Neural progenitor cell (in vitro differentiated cells): ENCODE data around the gene STARD3. TPM values are rescaled to one million over a fixed set of nuclear protein-coding genes. Genes with fewer than 3 reads are reported as not detected.

Experiments
- DNase-seq: peaks from one replicate; pipeline ENCODE4 v3.0.0-alpha.2; 2016; ENCODE audit warnings: low spot score
- H2AFZ ChIP-seq: fragments of 200-600 bp; sonication (generic); replicated peaks from 2 replicates; pipeline ENCODE4 v1.6.1; 2016; ENCODE audit warnings: antibody characterized with exemption
- H3F3A ChIP-seq: fragments of 200-600 bp; sonication (generic); 2 replicates; pipeline ENCODE4 v1.6.1; 2016; ENCODE audit warnings: antibody characterized with exemption, low read depth
- H3K27ac ChIP-seq: fragments of 200-600 bp; sonication (generic); 2 replicates; pipeline ENCODE4 v1.5.1; 2016; ENCODE audit warnings: mild to moderate bottlenecking
- H3K27me3 ChIP-seq: fragments of 200-600 bp; sonication (generic); 2 replicates; pipeline ENCODE4 v1.6.1; 2016; ENCODE audit warnings: mild to moderate bottlenecking, moderate library complexity
- H3K36me3 ChIP-seq: fragments of 200-600 bp; sonication (generic); 2 replicates; pipeline ENCODE4 v1.5.1; 2016
- H3K4me1 ChIP-seq: fragments of 200-600 bp; sonication (generic); 2 replicates; pipeline ENCODE4 v1.6.1; 2016; ENCODE audit warnings: mixed run types
- H3K4me2 ChIP-seq: fragments of 200-600 bp; sonication (generic); 2 replicates; pipeline ENCODE4 v1.6.1; 2016
- H3K4me3 ChIP-seq: fragments of 200-600 bp; sonication (generic); 2 replicates; pipeline ENCODE4 v1.5.1; 2016
- H3K79me2 ChIP-seq: fragments of 200-600 bp; sonication (generic); 2 replicates; pipeline ENCODE4 v1.6.1; 2016; ENCODE audit warnings: low read depth
- H3K9ac ChIP-seq: fragments of 200-600 bp; sonication (generic); 2 replicates; pipeline ENCODE4 v1.6.1; 2016
- H3K9me3 ChIP-seq: fragments of 200-600 bp; sonication (generic); 2 replicates; pipeline ENCODE4 v1.5.1; 2016; ENCODE audit warnings: low read depth
- H4K20me1 ChIP-seq: fragments of 200-600 bp; sonication (generic); 2 replicates; pipeline ENCODE4 v1.6.1; 2016; ENCODE audit warnings: low read depth
- H3K27ac Mint-ChIP-seq: 3 replicates; pipeline ENCODE4 v1.8.0; 2021; ENCODE audit warnings: mixed read lengths
- H3K27me3 Mint-ChIP-seq: 2 replicates; pipeline ENCODE4 v1.8.0; 2022; ENCODE audit warnings: low read depth, mild to moderate bottlenecking, inconsistent platforms, moderate library complexity, mixed read lengths; ENCODE audit not compliant: insufficient read depth
- H3K36me3 Mint-ChIP-seq: 3 replicates; pipeline ENCODE4 v1.8.0; 2021; ENCODE audit warnings: mixed read lengths
- H3K4me1 Mint-ChIP-seq: 3 replicates; pipeline ENCODE4 v1.8.0; 2021; ENCODE audit warnings: mixed read lengths
- H3K4me3 Mint-ChIP-seq: 3 replicates; pipeline ENCODE4 v1.8.0; 2021; ENCODE audit warnings: mild to moderate bottlenecking, moderate library complexity, mixed read lengths
- H3K9me3 Mint-ChIP-seq: 3 replicates; pipeline ENCODE4 v1.8.0; 2020; ENCODE audit warnings: mixed read lengths
- CTCF ChIP-seq: fragments of 200-600 bp; sonication (generic); IDR thresholded peaks from 2 replicates; pipeline ENCODE4 v1.5.1; 2017; ENCODE audit warnings: antibody characterized with exemption, mild to moderate bottlenecking
- EZH2 ChIP-seq: fragments of 200-600 bp; sonication (generic); IDR thresholded peaks from 2 replicates; pipeline ENCODE4 v1.6.1; 2017; ENCODE audit warnings: antibody characterized with exemption, mild to moderate bottlenecking, moderate library complexity
- EZH2phosphoT487 ChIP-seq: fragments of 200-600 bp; sonication (generic); IDR thresholded peaks from 2 replicates; pipeline ENCODE4 v1.6.1; 2017; ENCODE audit warnings: antibody characterized with exemption
- total RNA-seq: library from RNA; depleted of rRNA; stranded (reverse); fragments of >200 nt; gene quantifications from 2 replicates; pipeline ENCODE4 v1.2.3, GENCODE V29; 2015; ENCODE audit warnings: low replicate concordance

The STARD3 gene
- total RNA-seq, 1 donor from 2014 or later: 21.5 TPM

DNA sequence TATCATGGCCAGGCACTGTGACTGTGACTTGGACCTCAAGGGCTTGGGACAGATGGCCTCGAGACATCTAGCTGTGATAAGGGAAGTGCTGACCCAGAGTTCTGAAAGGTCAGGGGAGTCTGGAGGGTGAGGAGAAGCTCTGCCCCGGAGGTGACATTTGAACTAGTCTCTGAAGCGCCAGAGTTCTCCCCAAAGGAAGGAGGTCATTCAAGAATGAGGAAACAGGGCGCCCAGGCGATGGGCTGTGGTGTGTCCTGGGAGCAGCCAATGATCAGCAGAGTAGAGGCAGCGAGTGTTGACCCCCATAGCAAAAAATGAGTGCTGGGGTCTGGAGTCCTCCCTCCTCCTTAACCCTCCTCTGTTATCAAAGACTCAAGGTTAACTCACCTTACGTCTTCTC lies 4.9 kb downstream of the STARD3 start:
- Histone ChIP-seq H2AFZ (no peak overlapping the region), H3K27me3 (no peaks in the 10 kb centered on the region), H3K9me3 (no peaks in the 10 kb centered on the region), H3K4me1 (peaks cover 40% of the 10 kb centered on the region), H3K27ac (no peak overlapping the region), H4K20me1 (peaks cover 77% of the 10 kb centered on the region), H3F3A (peaks cover 17% of the 10 kb centered on the region), H3K4me3 (no peak overlapping the region), H3K4me2 (no peak overlapping the region), H3K9ac (no peak overlapping the region), H3K79me2 (peaks cover 73% of the 10 kb centered on the region), H3K36me3 (no peaks in the 10 kb centered on the region)
- H3K4me1 Mint-ChIP-seq: peaks cover 53% of the 10 kb centered on the region
- peaks cover 2% of the 10 kb centered on the region for H3K36me3 Mint-ChIP-seq
- no peak overlapping the region for H3K27ac Mint-ChIP-seq
- peaks cover 7% of the 10 kb centered on the region for H3K27me3 Mint-ChIP-seq
- no peak overlapping the region for H3K4me3 Mint-ChIP-seq
- no peak for DNase-seq
- no peaks in the 10 kb centered on the region for H3K9me3 Mint-ChIP-seq
- TF ChIP-seq CTCF (no peak), EZH2 (no peak), EZH2phosphoT487 (no peak)

GRCh38 chr17:39642291-39643074 lies 5.5 kb downstream of the STARD3 start:
- Histone ChIP-seq H3K4me1 (peaks cover 40% of the 10 kb centered on the region), H3K79me2 (peaks cover 77% of the 10 kb centered on the region), H4K20me1 (peaks cover 80% of the 10 kb centered on the region), H3K36me3 (no peaks in the 10 kb centered on the region), H3K4me2 (no peak overlapping the region), H3K27me3 (no peaks in the 10 kb centered on the region), H3K9ac (no peak overlapping the region), H3F3A (peaks cover 17% of the 10 kb centered on the region), H3K9me3 (no peaks in the 10 kb centered on the region), H3K27ac (no peak overlapping the region), H3K4me3 (no peak overlapping the region), H2AFZ (no peak overlapping the region)
- Mint-ChIP-seq H3K4me3 (no peak overlapping the region), H3K27ac (no peak overlapping the region), H3K27me3 (peaks cover 7% of the 10 kb centered on the region), H3K4me1 (peaks cover 50% of the 10 kb centered on the region), H3K36me3 (peaks cover 2% of the 10 kb centered on the region), H3K9me3 (no peaks in the 10 kb centered on the region)
- DNase-seq: no peak
- TF ChIP-seq EZH2phosphoT487 (no peak), CTCF (no peak), EZH2 (no peak)

DNA sequence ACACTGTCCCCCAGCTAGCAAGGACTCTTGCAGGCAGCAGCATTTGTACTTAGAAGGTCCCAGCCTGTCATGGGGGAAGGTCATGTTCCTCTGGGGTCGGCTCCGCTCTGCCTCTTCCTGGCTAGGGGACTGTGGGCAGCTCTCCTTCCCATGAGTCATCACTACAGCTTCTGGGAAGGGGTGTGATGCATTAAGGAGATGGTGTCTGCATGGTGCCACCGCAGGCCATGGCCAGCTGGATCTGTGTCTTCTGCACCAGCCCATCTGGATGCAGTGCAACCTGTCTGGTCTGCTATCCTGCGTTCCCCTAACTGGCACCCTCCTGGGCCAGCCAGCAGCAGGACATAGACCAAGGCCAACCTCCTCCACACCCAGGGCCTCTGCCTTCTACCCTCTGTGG lies 6.3 kb downstream of the STARD3 start:
- Mint-ChIP-seq H3K27me3 (peaks cover 5% of the 10 kb centered on the region), H3K4me3 (no peak overlapping the region), H3K36me3 (peaks cover 2% of the 10 kb centered on the region), H3K27ac (no peak overlapping the region), H3K4me1 (peaks cover 42% of the 10 kb centered on the region), H3K9me3 (no peaks in the 10 kb centered on the region)
- Histone ChIP-seq H3K36me3 (no peaks in the 10 kb centered on the region), H3K9ac (no peak overlapping the region), H3K9me3 (no peaks in the 10 kb centered on the region), H4K20me1 (peaks cover 75% of the 10 kb centered on the region), H3K4me2 (no peak overlapping the region), H2AFZ (no peak overlapping the region), H3K27ac (no peak overlapping the region), H3F3A (peaks cover 12% of the 10 kb centered on the region), H3K4me3 (no peak overlapping the region), H3K79me2 (peaks cover 73% of the 10 kb centered on the region), H3K4me1 (peaks cover 32% of the 10 kb centered on the region), H3K27me3 (no peaks in the 10 kb centered on the region)
- DNase-seq: no peak
- no peak for TF ChIP-seq EZH2phosphoT487
- no peak for TF ChIP-seq EZH2
- TF ChIP-seq CTCF: no peak
